Left lung (tissue), 10 donors: ENCODE measurements around the gene PAQR8. TPM values are rescaled to one million over a fixed set of nuclear protein-coding genes. Genes with fewer than 3 reads are reported as not detected.

Experiments
- ATAC-seq: fragments of 200-7000 bp; cut with Tn5 transposase; one replicate; pipeline ENCODE4 v1.9.1; 2020; ENCODE audit warnings: moderate library complexity
- DNase-seq, 4 donors: peaks; one replicate each; pipeline ENCODE4 v3.0.0-alpha.2; 2013 to 2020
- H3K27ac ChIP-seq, 2 donors: fragments of 200-600 bp; sonication (generic) in 1 of 2; one replicate each; pipeline versions ENCODE4 v1.5.0 to v1.8.0; 2020 to 2021
- H3K27me3 ChIP-seq, 2 donors: fragments of 200-600 bp; sonication (generic) in 1 of 2; one replicate each; pipeline versions ENCODE4 v1.5.0 to v1.8.0; 2020 to 2021
- H3K36me3 ChIP-seq, 2 donors: fragments of 200-600 bp; sonication (generic) in 1 of 2; one replicate each; pipeline versions ENCODE4 v1.5.0 to v1.8.0; 2020 to 2021
- H3K4me1 ChIP-seq, 2 donors: fragments of 200-600 bp; one replicate each; pipeline ENCODE4 v1.8.0; 2021
- H3K4me3 ChIP-seq, 2 donors: fragments of 200-600 bp; sonication (generic) in 1 of 2; one replicate each; pipeline versions ENCODE4 v1.5.0 to v1.8.0; 2020 to 2021; ENCODE audit warnings: mild to moderate bottlenecking in 1 of 2
- H3K9me3 ChIP-seq, 2 donors: fragments of 200-600 bp; sonication (generic) in 1 of 2; one replicate each; pipeline versions ENCODE4 v1.5.0 to v1.8.0; 2020 to 2021
- CTCF ChIP-seq, 2 donors: fragments of 200-600 bp; sonication (generic) in 1 of 2; IDR thresholded peaks; one replicate each; pipeline versions ENCODE4 v1.5.0 to v1.8.0; 2021; ENCODE audit warnings: antibody characterized with exemption in 2 of 2
- intact Hi-C, 2 donors: fragments of 100-400 bp; cut with DNase I; formaldehyde crosslinking; loops; one replicate each; pipeline versions ENCODE4 v1.11.2 to v1.14.2; 2022
- polyA plus RNA-seq, 6 donors: library from polyadenylated mRNA; unstranded; fragments of 120-200 nt; gene quantifications; one replicate each; pipeline ENCODE4 v1.2.1, GENCODE V29; 2013; ENCODE audit not compliant: insufficient read length in 6 of 6
- total RNA-seq, 2 donors: library from RNA; stranded (reverse); fragmentation: NEBNext Ultra II Directional; extraction: Animal tissue kit (Norgen Biotek cat#: 25700); gene quantifications; one replicate each; pipeline ENCODE4 v1.2.1, GENCODE V29; 2021
- donor health status: DM: no; HTN: yes; CAD: no.
- donor health status: DM: no; HTN: no; CAD: no.

The PAQR8 gene
- total and polyA plus RNA-seq, 8 donors = 9.3 to 22.9 (median 16.6) TPM

GRCh38 chr6:52317841-52318581, 43.9 kb upstream of the PAQR8 start:
- ATAC-seq = peak; percentile 88
- Histone ChIP-seq H3K27ac (peak overlapping the region in 1 of 2 donors; percentile 37), H3K9me3 (no peaks in the 10 kb centered on the region), H3K4me1 (peaks cover 12 to 13% of the 10 kb centered on the region in 2 donors), H3K4me3 (no peak overlapping the region), H3K27me3 (no peaks in the 10 kb centered on the region), H3K36me3 (no peaks in the 10 kb centered on the region)
- intact Hi-C loops = no loop called here
- DNase-seq = no peak
- TF ChIP-seq CTCF (IDR thresholded peaks at IDR 0.05) = no peak

- Histone ChIP-seq H3K4me3 (no peak overlapping the region), H3K4me1 (peaks cover 1 to 8% of the 10 kb centered on the region in 2 donors), H3K27ac (no peak overlapping the region), H3K9me3 (no peaks in the 10 kb centered on the region), H3K36me3 (no peaks in the 10 kb centered on the region), H3K27me3 (no peaks in the 10 kb centered on the region)
- DNase-seq = no peak
- TF ChIP-seq CTCF (IDR thresholded peaks at IDR 0.05) = no peak
- ATAC-seq = no peak
- intact Hi-C loops = no loop called here
Measured at GRCh38 chr6:52324189-52324588, 37.8 kb upstream of the PAQR8 start.

GRCh38 chr6:52325695-52326471, 36.1 kb upstream of the PAQR8 start:
- TF ChIP-seq CTCF (IDR thresholded peaks at IDR 0.05) = no peak
- DNase-seq (no peak), ATAC-seq (no peak)
- Histone ChIP-seq H3K4me3 (no peak overlapping the region), H3K27me3 (no peaks in the 10 kb centered on the region), H3K9me3 (no peaks in the 10 kb centered on the region), H3K36me3 (no peaks in the 10 kb centered on the region), H3K4me1 (peaks cover 6 to 14% of the 10 kb centered on the region in 2 donors), H3K27ac (no peak overlapping the region)
- intact Hi-C loops = no loop called here

GRCh38 chr6:52326540-52327364, 35.2 kb upstream of the PAQR8 start:
- TF ChIP-seq CTCF (IDR thresholded peaks at IDR 0.05) = no peak
- Histone ChIP-seq H3K27ac (no peak overlapping the region), H3K4me1 (peaks cover 6 to 18% of the 10 kb centered on the region in 2 donors)

More at GRCh38 chr6:52326540-52327364, 35.2 kb upstream of the PAQR8 start:
- no peak for DNase-seq
- no peaks in the 10 kb centered on the region for H3K27me3 ChIP-seq
- ATAC-seq = no peak
- no peak overlapping the region for H3K4me3 ChIP-seq
- no peaks in the 10 kb centered on the region for H3K9me3 ChIP-seq
- intact Hi-C loops = no loop called here
- no peaks in the 10 kb centered on the region for H3K36me3 ChIP-seq
